PC-3 (cell line): ENCODE measurements around the gene SLC25A25. TPM values are rescaled to one million over a fixed set of nuclear protein-coding genes. Genes with fewer than 3 reads are reported as not detected.

ENCODE experiments used
- ATAC-seq: fragments of 200-7000 bp; cut with Tn5 transposase; 2 replicates; pipeline ENCODE4 v1.9.1; 2020; ENCODE audit warnings: mild to moderate bottlenecking, moderate library complexity
- BruUV-seq: library from RNA; stranded (reverse); fragments of 400-500 nt; replicated peaks from 2 replicates; lab custom pipeline; 2021; lab: Mats Ljungman, UMichigan
- CTCF ChIA-PET: fragments of 300-600 bp; sonication (Branson Sonifier 250); formaldehyde crosslinking; loops from one replicate; lab custom pipeline; 2022; ENCODE audit warnings: antibody characterized with exemption; lab: Charles Lee
- POLR2A ChIA-PET: fragments of 300-600 bp; sonication (Branson Sonifier 250); formaldehyde crosslinking; loops from one replicate; lab custom pipeline; 2022; ENCODE audit warnings: antibody characterized with exemption; ENCODE audit not compliant: unreplicated experiment; lab: Charles Lee
- DNase-seq: peaks from one replicate; pipeline ENCODE4 v3.0.0-alpha.2; 2015
- H2AFZ ChIP-seq: fragments of 300-600 bp; sonication (generic); 2 replicates; pipeline ENCODE4 v1.6.0; 2016; ENCODE audit warnings: antibody characterized with exemption, low read length
- H3F3A ChIP-seq: fragments of 300-600 bp; sonication (generic); one replicate; pipeline ENCODE4 v1.6.0; 2017; ENCODE audit warnings: antibody characterized with exemption, low read length, control low read depth, mild to moderate bottlenecking; ENCODE audit not compliant: unreplicated experiment
- H3K27ac ChIP-seq: fragments of 300-600 bp; sonication (generic); 2 replicates; pipeline ENCODE4 v1.5.1; 2016; ENCODE audit warnings: mild to moderate bottlenecking, low read length
- H3K27me3 ChIP-seq: fragments of 300-600 bp; sonication (generic); 2 replicates; pipeline ENCODE4 v1.6.1; 2016; ENCODE audit warnings: low read length, mixed read lengths
- H3K36me3 ChIP-seq: fragments of 300-600 bp; sonication (generic); 2 replicates; pipeline ENCODE4 v1.6.1; 2016; ENCODE audit warnings: low read depth, mixed run types, low read length, mixed read lengths
- H3K4me1 ChIP-seq: fragments of 300-600 bp; sonication (generic); 2 replicates; pipeline ENCODE4 v1.5.1; 2016; ENCODE audit warnings: low read length; ENCODE audit not compliant: insufficient read depth
- H3K4me2 ChIP-seq: fragments of 300-600 bp; sonication (generic); 2 replicates; pipeline ENCODE4 v1.6.0; 2016; ENCODE audit warnings: low read length
- H3K4me3 ChIP-seq: fragments of 300-600 bp; sonication (generic); 2 replicates; pipeline ENCODE4 v1.5.1; 2016; ENCODE audit warnings: mild to moderate bottlenecking, low read length, mixed read lengths
- H3K79me2 ChIP-seq: fragments of 300-600 bp; sonication (generic); 2 replicates; pipeline ENCODE4 v1.6.1; 2017; ENCODE audit warnings: low read length, mixed read lengths
- H3K9ac ChIP-seq: fragments of 300-600 bp; sonication (generic); 2 replicates; pipeline ENCODE4 v1.6.0; 2016; ENCODE audit warnings: mild to moderate bottlenecking, low read length
- H3K9me2 ChIP-seq: fragments of 300-600 bp; sonication (generic); replicated peaks from 2 replicates; pipeline ENCODE4 v1.6.1; 2016; ENCODE audit warnings: mixed run types, low read length, mixed read lengths
- H3K9me3 ChIP-seq: fragments of 300-600 bp; sonication (generic); 2 replicates; pipeline ENCODE4 v1.6.1; 2016; ENCODE audit warnings: low read length, mixed read lengths
- H4K20me1 ChIP-seq: fragments of 300-600 bp; sonication (generic); 2 replicates; pipeline ENCODE4 v1.6.1; 2016; ENCODE audit warnings: low read length, mixed read lengths
- CTCF ChIP-seq: fragments of 300-600 bp; sonication (generic); conservative IDR thresholded peaks from 2 replicates; pipeline ENCODE4 v1.5.1; 2017; ENCODE audit warnings: antibody characterized with exemption, low read depth, mild to moderate bottlenecking, low read length
- EZH2 ChIP-seq: fragments of 300-600 bp; sonication (generic); IDR thresholded peaks from one replicate; pipeline ENCODE4 v1.6.1; 2017; ENCODE audit warnings: antibody characterized with exemption, mild to moderate bottlenecking, low read length; ENCODE audit not compliant: unreplicated experiment
- EZH2phosphoT487 ChIP-seq: fragments of 300-600 bp; sonication (generic); IDR thresholded peaks from 2 replicates; pipeline ENCODE4 v1.6.1; 2018; ENCODE audit warnings: mild to moderate bottlenecking, antibody characterized with exemption, low read length, borderline replicate concordance
- intact Hi-C: fragments of 100-400 bp; cut with micrococcal nuclease; formaldehyde crosslinking; loops from 2 replicates; pipeline ENCODE4 v1.9.0; 2023
- total RNA-seq: library from RNA; depleted of rRNA; stranded (reverse); fragments of >200 nt; gene quantifications from 2 replicates; pipeline ENCODE4 v1.2.3, GENCODE V29; 2014

Gene SLC25A25
- total RNA-seq, 1 experiment from 2014 or later, result 25.2 TPM

GRCh38 chr9:128078504-128079434 is 10.7 kb downstream of the SLC25A25 start:
- Histone ChIP-seq H3K4me3 (no peak overlapping the region), H3K9me2 (no peaks in the 10 kb centered on the region), H3F3A (no peaks in the 10 kb centered on the region), H2AFZ (no peak overlapping the region), H3K27ac (peak overlapping the region; percentile 32), H3K4me1 (peaks cover 29% of the 10 kb centered on the region), H3K36me3 (no peaks in the 10 kb centered on the region), H3K27me3 (no peaks in the 10 kb centered on the region), H3K9ac (no peak overlapping the region), H4K20me1 (no peaks in the 10 kb centered on the region), H3K79me2 (peaks cover 51% of the 10 kb centered on the region), H3K4me2 (peak overlapping the region; percentile 48), H3K9me3 (no peaks in the 10 kb centered on the region)
- TF ChIP-seq EZH2phosphoT487 (no peak), EZH2 (no peak), CTCF (no peak)
- CTCF ChIA-PET, result interaction anchor here (0.6 kb wide), 2 partner anchors 15 to 39 kb away, joined by 3 to 7 read pairs; no protein-coding TSS in a partner anchor
- POLR2A ChIA-PET, result interaction anchor here (0.8 kb wide), 1 partner anchor 11 kb away, joined by 4 read pairs; the partner anchor contains the start of gene NAIF1
- peak; percentile 73 for DNase-seq
- peak; percentile 80 for ATAC-seq
- intact Hi-C loops, result no loop called here
- no TSS peak for BruUV-seq

DNA sequence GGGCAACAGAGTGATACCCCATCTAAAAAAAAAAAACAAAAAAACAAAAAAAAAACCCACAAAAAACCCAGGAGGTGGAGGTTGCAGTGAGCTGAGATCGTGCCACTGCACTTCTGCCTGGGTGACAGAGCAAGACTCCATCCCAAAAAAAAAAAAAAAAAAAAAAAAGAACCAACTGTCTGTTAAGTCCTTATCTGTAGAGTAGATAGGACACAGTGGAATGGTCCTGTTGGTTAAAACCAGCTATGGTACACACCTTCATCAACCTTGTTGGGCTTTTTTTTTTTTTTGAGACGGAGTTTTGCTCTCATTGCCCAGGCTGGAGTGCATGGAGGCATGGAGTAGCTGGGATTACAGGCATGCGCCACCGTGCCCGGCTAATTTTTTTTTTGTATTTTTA is 12.2 kb downstream of the SLC25A25 start:
- H3K9me2 ChIP-seq, result no peaks in the 10 kb centered on the region
- no peak overlapping the region for H2AFZ ChIP-seq
- CTCF ChIA-PET, result interaction anchor here (0.7 kb wide), 1 partner anchor 36 kb away, joined by 3 read pairs; no protein-coding TSS in a partner anchor
- POLR2A ChIA-PET, result no interaction called here
- peaks cover 43% of the 10 kb centered on the region for H3K79me2 ChIP-seq
- no peak overlapping the region for H3K9ac ChIP-seq
- BruUV-seq, result no TSS peak
- intact Hi-C loops, result loop anchor here (5.0 kb wide), 1 partner anchor 43 kb away; no protein-coding TSS in a partner anchor
- H3F3A ChIP-seq, result no peaks in the 10 kb centered on the region
- H3K4me3 ChIP-seq, result no peak overlapping the region
- no peaks in the 10 kb centered on the region for H3K27me3 ChIP-seq
- H3K4me2 ChIP-seq, result no peak overlapping the region
- no peak overlapping the region for H3K27ac ChIP-seq
- peaks cover 29% of the 10 kb centered on the region for H3K4me1 ChIP-seq
- no peaks in the 10 kb centered on the region for H3K9me3 ChIP-seq
- no peaks in the 10 kb centered on the region for H3K36me3 ChIP-seq
- TF ChIP-seq EZH2 (no peak), EZH2phosphoT487 (no peak), CTCF (no peak)
- DNase-seq (no peak), ATAC-seq (no peak)
- H4K20me1 ChIP-seq, result no peaks in the 10 kb centered on the region

DNA sequence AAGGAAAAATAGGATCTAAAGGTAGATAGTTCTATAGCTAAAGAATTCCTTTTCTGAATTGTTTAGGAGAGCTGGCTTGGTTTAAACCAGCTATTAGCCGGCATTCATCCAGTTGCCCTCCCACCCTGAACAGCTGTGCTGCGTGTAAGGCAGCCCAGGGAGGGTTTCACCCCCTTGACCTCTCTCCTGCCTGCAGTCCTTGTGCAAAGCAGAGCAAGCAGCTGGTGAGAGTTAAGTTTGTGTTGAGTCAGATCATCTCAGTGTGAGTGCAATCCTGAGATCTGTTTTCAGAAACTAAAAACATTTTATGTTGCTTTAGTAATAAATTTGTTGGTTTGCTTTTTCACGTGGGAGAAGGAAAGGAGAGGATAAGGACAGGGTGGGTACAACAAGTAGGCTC is 13.0 kb downstream of the SLC25A25 start:
- DNase-seq, result no peak
- no peaks in the 10 kb centered on the region for H3K27me3 ChIP-seq
- H3K79me2 ChIP-seq, result peaks cover 34% of the 10 kb centered on the region
- ChIA-PET CTCF (no interaction called here), POLR2A (no interaction called here)
- intact Hi-C loops, result loop anchor here (5.0 kb wide), 1 partner anchor 44 kb away; no protein-coding TSS in a partner anchor
- no peaks in the 10 kb centered on the region for H3K9me3 ChIP-seq
- H3K9me2 ChIP-seq, result no peaks in the 10 kb centered on the region
- no peak overlapping the region for H3K4me3 ChIP-seq
- BruUV-seq, result no TSS peak
- H3K4me1 ChIP-seq, result peaks cover 29% of the 10 kb centered on the region
- H3K27ac ChIP-seq, result no peak overlapping the region
- H3K9ac ChIP-seq, result no peak overlapping the region
- TF ChIP-seq EZH2phosphoT487 (no peak), EZH2 (no peak), CTCF (no peak)
- H3K36me3 ChIP-seq, result no peaks in the 10 kb centered on the region
- H3F3A ChIP-seq, result no peaks in the 10 kb centered on the region
- no peaks in the 10 kb centered on the region for H4K20me1 ChIP-seq
- H3K4me2 ChIP-seq, result no peak overlapping the region
- no peak for ATAC-seq
- no peak overlapping the region for H2AFZ ChIP-seq
